ENCODE results near the gene DPYSL5.

The DPYSL5 gene

DNA sequence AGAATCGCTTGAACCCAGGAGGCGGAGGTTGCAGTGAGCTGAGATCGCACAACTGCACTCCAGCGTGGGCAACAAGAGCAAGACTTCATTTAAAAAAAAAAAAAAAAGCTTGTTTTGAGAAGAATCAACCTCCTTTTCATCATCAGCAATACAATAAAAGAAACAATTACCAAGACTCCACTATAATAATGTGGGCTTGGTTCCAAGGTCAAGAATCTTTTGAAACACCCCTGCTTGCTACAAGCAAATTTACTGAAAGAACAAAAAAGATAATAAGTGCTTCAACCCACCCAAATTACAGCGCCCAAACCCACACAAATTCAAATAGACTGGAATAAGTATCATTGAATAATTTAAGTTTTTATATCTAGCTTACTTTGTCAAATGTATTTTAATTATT is 88.9 kb downstream of the DPYSL5 start:
- CTCF ChIA-PET: interaction anchor here (0.6 to 1.7 kb wide), 3 partner anchors 14 to 91 kb away, joined by 3 to 8 read pairs (median 4); no protein-coding TSS in a partner anchor
- DNase-seq (ENCODE audit: extremely low spot score): no peak
- POLR2A ChIA-PET: no interaction called here
- TF ChIP-seq NFRKB (IDR thresholded peaks at IDR 0.05) (no peak), L3MBTL2 (conservative IDR thresholded peaks at IDR 0.05) (no peak), LEF1 (IDR thresholded peaks at IDR 0.05; ENCODE audit: borderline replicate concordance) (no peak), FOXK2 (IDR thresholded peaks at IDR 0.05) (no peak), BHLHE40 (IDR thresholded peaks at IDR 0.05; ENCODE audit: borderline replicate concordance) (no peak), ELF4 (IDR thresholded peaks at IDR 0.05) (no peak), SP1 (IDR thresholded peaks at IDR 0.05) (no peak), TARDBP (IDR thresholded peaks at IDR 0.05) (no peak), SUZ12 (IDR thresholded peaks at IDR 0.05) (no peak), FOXM1 (IDR thresholded peaks at IDR 0.05; ENCODE audit: borderline replicate concordance) (no peak), FOXA1 (IDR thresholded peaks at IDR 0.05) (no peak)
- TF ChIP-seq, protein P1, sequence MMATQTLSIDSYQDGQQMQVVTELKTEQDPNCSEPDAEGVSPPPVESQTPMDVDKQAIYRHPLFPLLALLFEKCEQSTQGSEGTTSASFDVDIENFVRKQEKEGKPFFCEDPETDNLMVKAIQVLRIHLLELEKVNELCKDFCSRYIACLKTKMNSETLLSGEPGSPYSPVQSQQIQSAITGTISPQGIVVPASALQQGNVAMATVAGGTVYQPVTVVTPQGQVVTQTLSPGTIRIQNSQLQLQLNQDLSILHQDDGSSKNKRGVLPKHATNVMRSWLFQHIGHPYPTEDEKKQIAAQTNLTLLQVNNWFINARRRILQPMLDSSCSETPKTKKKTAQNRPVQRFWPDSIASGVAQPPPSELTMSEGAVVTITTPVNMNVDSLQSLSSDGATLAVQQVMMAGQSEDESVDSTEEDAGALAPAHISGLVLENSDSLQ (IDR thresholded peaks at IDR 0.05): no peak

DNA sequence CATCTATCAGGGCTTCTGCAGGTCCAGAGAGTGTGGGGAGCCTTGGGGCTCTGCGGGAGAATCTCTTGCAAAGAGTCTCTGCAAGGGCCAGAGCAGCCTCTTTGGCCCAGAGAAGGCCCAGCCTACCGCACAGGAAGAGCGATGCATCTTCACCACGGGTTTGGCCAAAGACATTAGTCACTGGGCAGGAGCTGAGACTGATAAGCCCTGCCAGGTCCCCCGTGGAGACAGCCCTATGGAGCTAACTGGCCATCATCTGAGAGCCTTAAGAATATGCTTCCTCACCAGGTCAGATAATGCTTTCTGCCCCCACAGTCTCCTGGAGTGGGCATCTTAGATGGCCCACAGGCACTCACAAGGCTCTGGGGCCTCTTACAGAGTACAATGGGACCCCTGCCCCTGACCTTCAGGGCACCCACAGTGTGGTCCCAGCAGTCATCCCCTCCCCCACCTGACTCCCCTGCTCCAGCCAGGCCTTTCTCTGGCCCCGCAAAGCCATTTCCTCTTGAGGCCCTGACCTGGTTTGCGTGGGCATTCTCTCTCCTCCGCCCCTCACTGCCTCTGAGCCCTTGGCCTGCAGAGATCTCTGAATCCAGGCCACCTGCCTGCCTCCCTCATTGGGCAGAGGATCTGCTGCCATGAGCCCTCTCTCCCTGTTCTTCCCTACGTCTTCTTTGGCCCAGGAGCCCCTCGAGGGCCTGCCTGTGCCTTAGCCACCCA is 90.6 kb downstream of the DPYSL5 start:
- no peak for TF ChIP-seq NFRKB (IDR thresholded peaks at IDR 0.05)
- TF ChIP-seq FOXA1 (IDR thresholded peaks at IDR 0.05): no peak
- no peak for TF ChIP-seq FOXM1 (IDR thresholded peaks at IDR 0.05; ENCODE audit: borderline replicate concordance)
- TF ChIP-seq, protein P1 (IDR thresholded peaks at IDR 0.05): no peak
- TF ChIP-seq BHLHE40 (IDR thresholded peaks at IDR 0.05; ENCODE audit: borderline replicate concordance): no peak
- TF ChIP-seq ARNT (IDR thresholded peaks at IDR 0.05): no peak
- no peak for TF ChIP-seq TARDBP (IDR thresholded peaks at IDR 0.05)
- no peak for TF ChIP-seq SUZ12 (IDR thresholded peaks at IDR 0.05)
- no peak for TF ChIP-seq FOXK2 (IDR thresholded peaks at IDR 0.05)
- no peak for TF ChIP-seq CTBP1 (IDR thresholded peaks at IDR 0.05; ENCODE audit: borderline replicate concordance)
- TF ChIP-seq ZNF384 (IDR thresholded peaks at IDR 0.05): no peak
- TF ChIP-seq HDGF (IDR thresholded peaks at IDR 0.05; ENCODE audit: borderline replicate concordance): no peak
- TF ChIP-seq ELF4 (IDR thresholded peaks at IDR 0.05): no peak
- TF ChIP-seq SP1 (IDR thresholded peaks at IDR 0.05): no peak
- no peak for TF ChIP-seq L3MBTL2 (conservative IDR thresholded peaks at IDR 0.05)
- no peak for TF ChIP-seq LEF1 (IDR thresholded peaks at IDR 0.05; ENCODE audit: borderline replicate concordance)
- ChIA-PET CTCF (interaction anchor here (0.6 to 1.7 kb wide), 2 partner anchors 92 to 399 kb away, joined by 3 to 8 read pairs; no protein-coding TSS in a partner anchor), POLR2A (no interaction called here)
- no peak for DNase-seq (ENCODE audit: extremely low spot score)

DNA sequence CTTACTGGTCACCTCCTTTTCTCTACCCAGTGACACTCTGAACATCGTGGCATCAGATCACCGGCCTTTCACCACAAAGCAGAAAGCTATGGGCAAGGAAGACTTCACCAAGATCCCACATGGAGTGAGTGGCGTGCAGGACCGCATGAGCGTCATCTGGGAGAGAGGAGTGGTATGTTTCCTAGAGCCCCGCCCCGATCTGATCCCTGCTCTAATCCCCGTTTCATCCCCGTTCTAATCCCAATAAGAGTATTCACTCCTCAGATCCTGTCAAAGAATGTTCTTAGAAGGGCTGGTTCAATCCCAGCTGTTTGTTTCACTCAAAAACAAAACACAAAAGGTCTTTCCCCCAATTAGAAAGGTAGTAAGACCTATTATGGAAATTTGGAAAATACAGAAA is 92.1 kb downstream of the DPYSL5 start:
- POLR2A ChIA-PET: no interaction called here
- CTCF ChIA-PET: interaction anchor here (1.2 kb wide), 1 partner anchor 94 kb away, joined by 3 read pairs; no protein-coding TSS in a partner anchor
- TF ChIP-seq FOXA1 (IDR thresholded peaks at IDR 0.05) (no peak), SUZ12 (IDR thresholded peaks at IDR 0.05) (no peak)
- DNase-seq (ENCODE audit: extremely low spot score): no peak

DNA sequence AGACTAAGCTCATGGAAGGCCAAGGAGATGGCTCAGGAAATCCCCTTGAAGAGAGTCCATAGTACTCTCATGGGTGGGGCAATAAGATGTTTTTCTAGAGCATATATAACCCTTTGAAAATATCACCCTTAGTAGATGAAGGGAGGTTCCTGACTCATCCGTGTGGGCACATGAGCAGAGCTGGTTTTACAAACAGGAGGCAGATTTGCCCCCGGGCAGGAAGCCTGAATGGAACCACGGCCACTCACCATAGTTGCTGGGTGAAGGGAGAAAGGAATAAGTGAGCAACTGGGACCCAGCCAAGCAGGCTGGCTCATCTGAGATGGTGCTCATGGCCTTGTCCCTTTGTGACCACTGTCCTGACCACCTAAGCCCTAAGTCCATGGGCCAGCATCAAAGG is 93.6 kb downstream of the DPYSL5 start:
- POLR2A ChIA-PET: no interaction called here
- DNase-seq (ENCODE audit: extremely low spot score): no peak
- TF ChIP-seq CTBP1 (IDR thresholded peaks at IDR 0.05; ENCODE audit: borderline replicate concordance) (no peak), LEF1 (IDR thresholded peaks at IDR 0.05; ENCODE audit: borderline replicate concordance) (no peak), L3MBTL2 (conservative IDR thresholded peaks at IDR 0.05) (no peak), FOXM1 (IDR thresholded peaks at IDR 0.05; ENCODE audit: borderline replicate concordance) (no peak), ELF4 (IDR thresholded peaks at IDR 0.05) (no peak), ZNF384 (IDR thresholded peaks at IDR 0.05) (no peak), BHLHE40 (IDR thresholded peaks at IDR 0.05; ENCODE audit: borderline replicate concordance) (no peak), TARDBP (IDR thresholded peaks at IDR 0.05) (no peak), SUZ12 (IDR thresholded peaks at IDR 0.05) (no peak), NFRKB (IDR thresholded peaks at IDR 0.05) (no peak), SP1 (IDR thresholded peaks at IDR 0.05) (no peak), FOXA1 (IDR thresholded peaks at IDR 0.05) (no peak), HDGF (IDR thresholded peaks at IDR 0.05; ENCODE audit: borderline replicate concordance) (no peak), ARNT (IDR thresholded peaks at IDR 0.05) (no peak), FOXK2 (IDR thresholded peaks at IDR 0.05) (no peak)
- TF ChIP-seq, protein P1 (IDR thresholded peaks at IDR 0.05): no peak
- CTCF ChIA-PET: interaction anchor here (5.2 kb wide), 1 partner anchor 96 kb away, joined by 49 read pairs; no protein-coding TSS in a partner anchor

DNA sequence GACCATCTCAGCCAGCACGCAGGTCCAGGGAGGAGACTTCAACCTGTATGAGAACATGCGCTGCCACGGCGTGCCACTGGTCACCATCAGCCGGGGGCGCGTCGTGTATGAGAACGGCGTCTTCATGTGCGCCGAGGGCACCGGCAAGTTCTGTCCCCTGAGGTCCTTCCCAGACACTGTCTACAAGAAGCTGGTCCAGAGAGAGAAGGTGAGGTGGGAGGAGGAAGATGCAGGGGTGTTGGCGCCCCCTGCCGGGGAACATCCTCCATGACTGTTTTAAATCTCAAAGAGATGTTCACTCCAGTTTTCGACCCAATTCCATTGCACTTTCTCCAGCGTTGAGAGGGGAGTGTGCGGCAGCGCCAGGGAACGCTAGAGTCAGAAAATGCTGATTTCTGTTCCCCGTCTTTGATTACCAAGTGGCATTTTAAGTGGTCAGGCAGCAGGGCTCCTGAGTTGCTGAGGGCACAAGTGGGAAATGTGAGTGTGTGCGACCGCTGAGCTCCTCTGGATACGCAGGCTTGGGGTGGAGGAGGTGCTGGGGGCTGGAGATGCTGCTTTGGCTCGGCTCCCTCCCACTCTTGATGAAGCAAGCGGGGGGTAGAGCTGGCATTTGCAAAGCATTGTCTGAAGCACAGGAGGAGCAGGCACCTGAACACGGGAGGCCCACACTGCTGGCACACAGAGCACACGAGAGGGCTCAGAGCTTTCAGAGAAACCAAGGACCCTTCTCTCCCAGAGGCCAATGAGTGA is 94.8 kb downstream of the DPYSL5 start:
- DNase-seq (ENCODE audit: extremely low spot score): peak; percentile 84
- CTCF ChIA-PET: interaction anchor here (0.6 to 5.2 kb wide), 7 partner anchors 11 to 112 kb away, joined by 3 to 49 read pairs (median 3); no protein-coding TSS in a partner anchor
- TF ChIP-seq LEF1 (IDR thresholded peaks at IDR 0.05; ENCODE audit: borderline replicate concordance) (no peak), HDGF (IDR thresholded peaks at IDR 0.05; ENCODE audit: borderline replicate concordance) (0 out of 2 replicates have a peak, but pooled peaks have one; percentile 26)
- POLR2A ChIA-PET: interaction anchor here (1.8 kb wide), 1 partner anchor 97 kb away, joined by 8 read pairs; no protein-coding TSS in a partner anchor

Measured in HEK293T (cell line).